ENCODE results near the gene S100A7A.

DNA sequence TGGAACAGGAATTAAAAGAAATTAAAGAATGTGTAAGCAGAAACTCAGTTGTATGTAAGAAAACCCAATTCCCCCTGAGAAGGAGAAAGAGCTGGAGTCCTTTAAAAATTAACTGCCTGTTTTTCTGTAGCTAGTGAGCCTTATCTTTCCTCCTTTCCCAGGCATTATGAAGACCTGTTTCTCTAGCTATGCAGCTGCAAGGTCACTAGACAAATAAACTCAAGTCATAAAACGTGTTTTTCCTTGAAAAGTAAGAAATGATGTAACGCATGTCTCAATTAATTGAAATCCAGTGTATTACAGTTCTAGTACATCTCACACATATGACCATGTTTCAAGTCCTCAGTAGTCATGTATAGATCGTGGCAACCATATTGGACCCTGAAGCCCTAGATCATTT is 46.2 kb upstream of the S100A7A start:
- TF ChIP-seq CTCF (IDR thresholded peaks at IDR 0.05), result no peak
- TF ChIP-seq CHD2 (IDR thresholded peaks at IDR 0.05; ENCODE audit: low read length, partially characterized antibody), result no peak
- TF ChIP-seq TEAD4 (IDR thresholded peaks at IDR 0.05; ENCODE audit: borderline replicate concordance, insufficient read depth), result no peak
- TF ChIP-seq NRF1 (IDR thresholded peaks at IDR 0.05; ENCODE audit: low read depth, low read length), result no peak
